GM13977 (cell line): ENCODE data around the gene IL12A.

ENCODE experiments used
- DNase-seq: peaks from one replicate; pipeline ENCODE4 v3.0.0; 2012; ENCODE audit warnings: low spot score
- CTCF ChIP-seq: IDR thresholded peaks from 2 replicates; pipeline ENCODE4 v1.5.1; 2012; ENCODE audit warnings: mild to moderate bottlenecking, control low read depth; ENCODE audit not compliant: insufficient read depth; ENCODE audit errors: extremely low read depth, missing control alignments
- in situ Hi-C: fragments of 300-500 bp; cut with MboI; formaldehyde crosslinking; loops from one replicate; pipeline ENCODE4 v1.12.0; 2022; ENCODE audit warnings: low sequenced_read_pairs, low pct_unique_long_range_greater_than_20kb, mixed read lengths, inconsistent platforms; ENCODE audit not compliant: unreplicated experiment

The IL12A gene

DNA sequence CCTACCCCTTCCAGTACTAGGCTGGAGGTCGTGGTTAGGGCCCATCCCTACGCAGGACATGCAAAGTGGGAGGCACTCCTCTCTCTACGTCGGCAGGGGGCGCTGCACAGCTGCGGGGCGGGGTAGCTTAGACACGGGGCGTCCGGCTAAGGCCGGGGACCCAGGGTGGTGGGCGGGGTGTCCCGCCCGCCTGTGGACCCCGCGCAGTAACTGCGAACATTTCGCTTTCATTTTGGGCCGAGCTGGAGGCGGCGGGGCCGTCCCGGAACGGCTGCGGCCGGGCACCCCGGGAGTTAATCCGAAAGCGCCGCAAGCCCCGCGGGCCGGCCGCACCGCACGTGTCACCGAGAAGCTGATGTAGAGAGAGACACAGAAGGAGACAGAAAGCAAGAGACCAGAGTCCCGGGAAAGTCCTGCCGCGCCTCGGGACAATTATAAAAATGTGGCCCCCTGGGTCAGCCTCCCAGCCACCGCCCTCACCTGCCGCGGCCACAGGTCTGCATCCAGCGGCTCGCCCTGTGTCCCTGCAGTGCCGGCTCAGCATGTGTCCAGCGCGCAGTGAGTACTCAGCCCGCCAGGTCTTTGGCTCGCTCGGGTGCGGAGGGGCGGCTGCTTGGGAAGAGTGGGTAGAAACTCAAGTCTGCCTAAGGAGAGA, at the start of gene IL12A:
Gene IL12A (plus strand): TSS at position 219 of the 655 bp plus-strand sequence.
- DNase-seq, result peak; percentile 88
- in situ Hi-C loops, result no loop called here
- TF ChIP-seq CTCF, result peak; percentile 95

GRCh38 chr3:159941038-159942000, 47.3 kb upstream of the IL12A start:
- no peak for TF ChIP-seq CTCF
- in situ Hi-C loops, result no loop called here
- no peak for DNase-seq

DNA sequence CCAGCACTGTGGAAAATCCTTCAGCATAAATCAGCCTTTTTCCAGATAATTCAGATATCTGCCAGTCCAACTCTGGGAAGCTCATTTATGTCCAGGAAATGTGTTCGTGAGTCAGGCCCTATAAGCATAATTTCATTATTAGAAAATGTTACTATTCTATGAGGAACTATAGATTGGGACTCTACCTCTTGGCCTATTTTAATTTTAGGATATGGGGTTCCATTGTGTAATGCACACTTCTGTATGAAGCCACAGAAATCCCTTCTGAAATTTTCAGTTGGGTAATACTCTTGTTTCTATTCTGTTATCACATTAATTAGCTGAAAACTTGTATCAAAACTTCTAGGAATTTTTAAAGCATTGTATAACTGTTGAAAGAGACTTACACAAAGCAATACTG, 43.9 kb upstream of the IL12A start:
- no peak for TF ChIP-seq CTCF
- DNase-seq, result no peak
- in situ Hi-C loops, result no loop called here

GRCh38 chr3:159945930-159946329, 42.7 kb upstream of the IL12A start:
- DNase-seq, result no peak
- TF ChIP-seq CTCF, result no peak
- in situ Hi-C loops, result no loop called here

GRCh38 chr3:159947220-159947619, 41.4 kb upstream of the IL12A start:
- no peak for TF ChIP-seq CTCF
- in situ Hi-C loops, result no loop called here
- DNase-seq, result no peak

DNA sequence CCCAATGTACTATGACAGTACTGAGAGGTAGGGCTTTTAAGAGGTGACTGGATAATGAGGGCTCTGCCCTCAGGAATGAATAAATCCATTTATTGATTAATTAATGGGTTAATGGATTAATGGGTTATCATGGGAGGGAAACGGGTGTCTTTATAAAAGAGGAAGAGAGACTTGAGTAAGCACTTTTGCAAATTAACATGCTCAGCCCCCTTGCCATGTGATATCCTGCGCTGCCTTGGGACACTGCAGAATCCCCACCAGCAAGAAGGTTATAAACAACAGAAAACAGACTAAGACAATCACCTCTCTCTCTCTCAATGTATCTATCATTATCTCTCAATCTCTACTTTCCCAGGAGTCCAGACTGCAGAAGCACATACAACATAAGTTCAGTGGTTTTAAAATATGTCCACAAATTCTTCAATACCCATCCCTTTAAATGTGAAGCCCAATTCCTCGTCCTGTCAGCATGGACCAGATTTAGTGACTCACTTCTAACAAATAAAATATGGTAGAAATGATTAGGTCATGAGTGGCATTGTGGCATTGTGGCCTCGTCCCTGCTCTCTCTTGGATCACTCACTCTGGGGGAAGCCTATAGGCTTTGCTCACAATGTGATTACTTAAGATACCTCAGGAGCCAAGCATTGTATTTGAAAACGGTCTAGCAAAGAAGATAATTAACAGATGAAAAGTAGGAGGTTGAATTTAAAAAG, 40.0 kb upstream of the IL12A start:
- no peak for DNase-seq
- in situ Hi-C loops, result no loop called here
- no peak for TF ChIP-seq CTCF
